HL-60 (cell line): ENCODE measurements around the gene RMND5A.

ENCODE experiments used
- DNase-seq, 2 experiments: peaks; one replicate each; pipeline ENCODE4 v3.0.0-alpha.2; 2010 to 2020; ENCODE audit warnings: low read depth in 1 of 2, low spot score in 1 of 2
- H3K27ac ChIP-seq: fragments of 250-450 bp; sonication (Bioruptor Pico); replicated peaks from 2 replicates; pipeline ENCODE4 v1.5.1; 2020; ENCODE audit warnings: mild to moderate bottlenecking, moderate library complexity
- H3K27me3 ChIP-seq: fragments of 250-450 bp; sonication (Bioruptor Pico); 2 replicates; pipeline ENCODE4 v1.5.1; 2021; ENCODE audit warnings: mild to moderate bottlenecking, moderate library complexity; ENCODE audit not compliant: insufficient read depth, poor library complexity, severe bottlenecking
- H3K4me3 ChIP-seq: replicated peaks from 2 replicates; pipeline ENCODE4 v1.5.1; 2011; ENCODE audit warnings: mild to moderate bottlenecking, control low read depth, low read length; ENCODE audit not compliant: insufficient read depth
- GABPA ChIP-seq: IDR thresholded peaks from 2 replicates; pipeline ENCODE4 v1.6.1; 2012; ENCODE audit warnings: low read depth
- POLR2AphosphoS5 ChIP-seq: IDR thresholded peaks from 2 replicates; pipeline ENCODE4 v1.6.1; 2012; ENCODE audit warnings: low read depth
- SPI1 ChIP-seq: IDR thresholded peaks from 2 replicates; pipeline ENCODE4 v1.6.1; 2012; ENCODE audit warnings: low read depth, mild to moderate bottlenecking, borderline replicate concordance
- TF ChIP-seq, protein P1 (sequence below): IDR thresholded peaks from one replicate; pipeline ENCODE4 v1.5.1; 2011; ENCODE audit warnings: low read length, control low read depth, inconsistent platforms; ENCODE audit not compliant: insufficient read depth
- TF ChIP-seq, protein P2 (sequence below): IDR thresholded peaks from 2 replicates; pipeline ENCODE4 v1.6.1; 2012; ENCODE audit warnings: low read depth; ENCODE audit not compliant: insufficient replicate concordance

The RMND5A gene

GRCh38 chr2:86673986-86674670, 46.0 kb upstream of the RMND5A start:
- no peak overlapping the region for H3K4me3 ChIP-seq
- no peak for DNase-seq
- no peak overlapping the region for H3K27ac ChIP-seq
- no peaks in the 10 kb centered on the region for H3K27me3 ChIP-seq
- TF ChIP-seq SPI1 (no peak), GABPA (no peak)
- TF ChIP-seq, protein P1, sequence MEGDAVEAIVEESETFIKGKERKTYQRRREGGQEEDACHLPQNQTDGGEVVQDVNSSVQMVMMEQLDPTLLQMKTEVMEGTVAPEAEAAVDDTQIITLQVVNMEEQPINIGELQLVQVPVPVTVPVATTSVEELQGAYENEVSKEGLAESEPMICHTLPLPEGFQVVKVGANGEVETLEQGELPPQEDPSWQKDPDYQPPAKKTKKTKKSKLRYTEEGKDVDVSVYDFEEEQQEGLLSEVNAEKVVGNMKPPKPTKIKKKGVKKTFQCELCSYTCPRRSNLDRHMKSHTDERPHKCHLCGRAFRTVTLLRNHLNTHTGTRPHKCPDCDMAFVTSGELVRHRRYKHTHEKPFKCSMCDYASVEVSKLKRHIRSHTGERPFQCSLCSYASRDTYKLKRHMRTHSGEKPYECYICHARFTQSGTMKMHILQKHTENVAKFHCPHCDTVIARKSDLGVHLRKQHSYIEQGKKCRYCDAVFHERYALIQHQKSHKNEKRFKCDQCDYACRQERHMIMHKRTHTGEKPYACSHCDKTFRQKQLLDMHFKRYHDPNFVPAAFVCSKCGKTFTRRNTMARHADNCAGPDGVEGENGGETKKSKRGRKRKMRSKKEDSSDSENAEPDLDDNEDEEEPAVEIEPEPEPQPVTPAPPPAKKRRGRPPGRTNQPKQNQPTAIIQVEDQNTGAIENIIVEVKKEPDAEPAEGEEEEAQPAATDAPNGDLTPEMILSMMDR: no peak

DNA sequence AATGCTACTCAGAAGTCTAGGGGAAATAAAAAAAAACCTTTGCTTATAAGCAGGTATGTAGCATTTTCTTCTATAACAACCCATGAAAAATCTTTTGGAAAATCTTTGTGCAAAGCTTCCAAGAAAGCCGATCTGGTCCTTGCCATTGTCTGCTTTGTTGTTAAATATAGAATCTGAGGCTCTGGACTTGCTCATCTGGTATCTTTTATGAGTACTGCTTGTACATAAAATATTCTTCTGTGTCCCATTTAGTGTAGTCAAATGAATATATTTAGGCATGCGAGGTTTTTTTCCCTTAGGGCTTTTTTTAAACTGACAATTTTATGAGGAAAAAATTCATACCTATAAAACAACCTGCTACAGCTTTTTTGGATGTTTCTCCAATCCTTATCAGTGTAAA, 45.0 kb upstream of the RMND5A start:
- TF ChIP-seq SPI1 (no peak), POLR2AphosphoS5 (no peak), GABPA (no peak)
- TF ChIP-seq, protein P2, sequence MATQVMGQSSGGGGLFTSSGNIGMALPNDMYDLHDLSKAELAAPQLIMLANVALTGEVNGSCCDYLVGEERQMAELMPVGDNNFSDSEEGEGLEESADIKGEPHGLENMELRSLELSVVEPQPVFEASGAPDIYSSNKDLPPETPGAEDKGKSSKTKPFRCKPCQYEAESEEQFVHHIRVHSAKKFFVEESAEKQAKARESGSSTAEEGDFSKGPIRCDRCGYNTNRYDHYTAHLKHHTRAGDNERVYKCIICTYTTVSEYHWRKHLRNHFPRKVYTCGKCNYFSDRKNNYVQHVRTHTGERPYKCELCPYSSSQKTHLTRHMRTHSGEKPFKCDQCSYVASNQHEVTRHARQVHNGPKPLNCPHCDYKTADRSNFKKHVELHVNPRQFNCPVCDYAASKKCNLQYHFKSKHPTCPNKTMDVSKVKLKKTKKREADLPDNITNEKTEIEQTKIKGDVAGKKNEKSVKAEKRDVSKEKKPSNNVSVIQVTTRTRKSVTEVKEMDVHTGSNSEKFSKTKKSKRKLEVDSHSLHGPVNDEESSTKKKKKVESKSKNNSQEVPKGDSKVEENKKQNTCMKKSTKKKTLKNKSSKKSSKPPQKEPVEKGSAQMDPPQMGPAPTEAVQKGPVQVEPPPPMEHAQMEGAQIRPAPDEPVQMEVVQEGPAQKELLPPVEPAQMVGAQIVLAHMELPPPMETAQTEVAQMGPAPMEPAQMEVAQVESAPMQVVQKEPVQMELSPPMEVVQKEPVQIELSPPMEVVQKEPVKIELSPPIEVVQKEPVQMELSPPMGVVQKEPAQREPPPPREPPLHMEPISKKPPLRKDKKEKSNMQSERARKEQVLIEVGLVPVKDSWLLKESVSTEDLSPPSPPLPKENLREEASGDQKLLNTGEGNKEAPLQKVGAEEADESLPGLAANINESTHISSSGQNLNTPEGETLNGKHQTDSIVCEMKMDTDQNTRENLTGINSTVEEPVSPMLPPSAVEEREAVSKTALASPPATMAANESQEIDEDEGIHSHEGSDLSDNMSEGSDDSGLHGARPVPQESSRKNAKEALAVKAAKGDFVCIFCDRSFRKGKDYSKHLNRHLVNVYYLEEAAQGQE: no peak
- TF ChIP-seq, protein P1: no peak
- Histone ChIP-seq H3K27ac (no peak overlapping the region), H3K27me3 (no peaks in the 10 kb centered on the region), H3K4me3 (no peak overlapping the region)
- DNase-seq: no peak

GRCh38 chr2:86675511-86676015, 44.5 kb upstream of the RMND5A start:
- Histone ChIP-seq H3K27ac (no peak overlapping the region), H3K4me3 (no peak overlapping the region), H3K27me3 (no peaks in the 10 kb centered on the region)
- TF ChIP-seq POLR2AphosphoS5: no peak
- TF ChIP-seq, protein P2: no peak
- no peak for DNase-seq

GRCh38 chr2:86677816-86678215, 42.3 kb upstream of the RMND5A start:
- no peak overlapping the region for H3K27ac ChIP-seq
- no peaks in the 10 kb centered on the region for H3K27me3 ChIP-seq
- no peak overlapping the region for H3K4me3 ChIP-seq
- no peak for DNase-seq
- no peak for TF ChIP-seq GABPA
- TF ChIP-seq SPI1: no peak
- no peak for TF ChIP-seq POLR2AphosphoS5
- TF ChIP-seq, protein P2: no peak
- TF ChIP-seq, protein P1: no peak
